Thyroid gland (tissue), 4 donors: ENCODE results near the gene GHRL.

ENCODE experiments used
- POLR2A ChIP-seq, 2 donors: fragments of 450-650 bp; IDR thresholded peaks; one replicate each; pipeline ENCODE4 v1.6.1; 2017; ENCODE audit warnings: antibody characterized with exemption in 2 of 2, mild to moderate bottlenecking in 2 of 2, moderate library complexity in 1 of 2
- TF ChIP-seq, protein P1 (sequence below), 6 experiments: fragments of 200-600 bp in 3 of 6; fragments of 450-650 bp in 3 of 6; sonication (generic) in 3 of 6; IDR thresholded peaks; one replicate each; pipeline ENCODE4 v1.5.1; 2016 to 2019; ENCODE audit warnings: antibody characterized with exemption in 6 of 6, mild to moderate bottlenecking in 2 of 6, inconsistent platforms in 1 of 6, moderate library complexity in 1 of 6

- TF ChIP-seq, protein P1, sequence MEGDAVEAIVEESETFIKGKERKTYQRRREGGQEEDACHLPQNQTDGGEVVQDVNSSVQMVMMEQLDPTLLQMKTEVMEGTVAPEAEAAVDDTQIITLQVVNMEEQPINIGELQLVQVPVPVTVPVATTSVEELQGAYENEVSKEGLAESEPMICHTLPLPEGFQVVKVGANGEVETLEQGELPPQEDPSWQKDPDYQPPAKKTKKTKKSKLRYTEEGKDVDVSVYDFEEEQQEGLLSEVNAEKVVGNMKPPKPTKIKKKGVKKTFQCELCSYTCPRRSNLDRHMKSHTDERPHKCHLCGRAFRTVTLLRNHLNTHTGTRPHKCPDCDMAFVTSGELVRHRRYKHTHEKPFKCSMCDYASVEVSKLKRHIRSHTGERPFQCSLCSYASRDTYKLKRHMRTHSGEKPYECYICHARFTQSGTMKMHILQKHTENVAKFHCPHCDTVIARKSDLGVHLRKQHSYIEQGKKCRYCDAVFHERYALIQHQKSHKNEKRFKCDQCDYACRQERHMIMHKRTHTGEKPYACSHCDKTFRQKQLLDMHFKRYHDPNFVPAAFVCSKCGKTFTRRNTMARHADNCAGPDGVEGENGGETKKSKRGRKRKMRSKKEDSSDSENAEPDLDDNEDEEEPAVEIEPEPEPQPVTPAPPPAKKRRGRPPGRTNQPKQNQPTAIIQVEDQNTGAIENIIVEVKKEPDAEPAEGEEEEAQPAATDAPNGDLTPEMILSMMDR (IDR thresholded peaks at IDR 0.05), result no peak
- no peak for TF ChIP-seq POLR2A (IDR thresholded peaks at IDR 0.05)
These were observed 32.9 kb downstream of the GHRL start for GRCh38 chr3:10259798-10260197.
